AML-193 (cell line): ENCODE measurements around the gene SRL.

Experiments used
- DNase-seq, 2 experiments: peaks; one replicate each; lab custom pipeline; 2025; lab: John Stamatoyannopoulos, UW

Gene SRL

DNA sequence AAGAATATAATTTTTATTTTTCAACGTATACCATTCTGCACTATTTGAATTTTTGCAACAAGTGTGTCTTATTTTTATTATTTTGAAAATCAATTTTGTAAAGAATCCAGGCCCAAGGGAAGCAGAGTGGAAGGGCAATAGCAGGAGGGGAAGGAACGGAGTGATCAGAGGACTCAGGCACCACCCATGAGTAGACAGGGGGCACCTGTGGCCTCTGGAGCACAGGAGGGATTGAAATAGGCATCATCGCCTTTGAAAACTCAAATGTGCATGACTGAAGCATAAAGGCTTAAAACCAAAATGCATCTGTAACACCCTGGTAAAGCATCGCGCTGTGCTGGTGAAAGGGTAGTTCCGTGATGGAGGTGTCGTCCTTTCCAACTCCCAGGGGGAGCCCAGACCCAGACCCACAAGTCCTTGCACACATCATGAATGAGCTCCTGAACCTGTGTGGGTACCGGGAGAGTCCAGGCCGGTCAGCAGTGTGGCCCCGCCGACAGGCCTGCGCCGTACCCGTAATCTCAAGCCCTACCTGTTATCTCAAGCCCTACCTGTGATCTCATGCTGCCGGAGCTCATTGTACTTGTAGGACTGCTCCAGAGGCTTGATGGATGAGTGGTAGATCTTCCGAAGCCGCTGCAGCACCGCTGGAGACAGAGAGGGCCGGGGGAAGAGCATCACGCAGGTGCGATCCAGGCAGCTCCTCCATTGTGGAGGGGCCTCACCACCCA lies 39.1 kb downstream of the SRL start:
- no peak for DNase-seq

DNA sequence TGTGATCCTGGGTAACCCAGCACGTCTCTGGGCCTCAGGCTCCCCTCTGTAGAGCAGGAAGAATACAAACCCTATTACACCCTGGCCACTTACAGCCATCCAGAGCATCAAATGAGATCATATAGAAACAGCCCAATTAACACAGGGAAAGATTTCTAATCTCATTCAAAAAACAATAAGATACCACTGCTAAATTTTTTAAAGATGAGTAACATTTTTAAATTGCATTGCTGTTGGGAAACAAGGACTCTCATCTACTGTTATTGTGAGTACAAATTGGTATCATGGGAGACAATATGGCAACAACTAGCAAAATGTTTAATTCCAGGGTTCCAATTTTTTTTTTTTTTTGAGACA lies 41.1 kb downstream of the SRL start:
- DNase-seq = no peak

DNA sequence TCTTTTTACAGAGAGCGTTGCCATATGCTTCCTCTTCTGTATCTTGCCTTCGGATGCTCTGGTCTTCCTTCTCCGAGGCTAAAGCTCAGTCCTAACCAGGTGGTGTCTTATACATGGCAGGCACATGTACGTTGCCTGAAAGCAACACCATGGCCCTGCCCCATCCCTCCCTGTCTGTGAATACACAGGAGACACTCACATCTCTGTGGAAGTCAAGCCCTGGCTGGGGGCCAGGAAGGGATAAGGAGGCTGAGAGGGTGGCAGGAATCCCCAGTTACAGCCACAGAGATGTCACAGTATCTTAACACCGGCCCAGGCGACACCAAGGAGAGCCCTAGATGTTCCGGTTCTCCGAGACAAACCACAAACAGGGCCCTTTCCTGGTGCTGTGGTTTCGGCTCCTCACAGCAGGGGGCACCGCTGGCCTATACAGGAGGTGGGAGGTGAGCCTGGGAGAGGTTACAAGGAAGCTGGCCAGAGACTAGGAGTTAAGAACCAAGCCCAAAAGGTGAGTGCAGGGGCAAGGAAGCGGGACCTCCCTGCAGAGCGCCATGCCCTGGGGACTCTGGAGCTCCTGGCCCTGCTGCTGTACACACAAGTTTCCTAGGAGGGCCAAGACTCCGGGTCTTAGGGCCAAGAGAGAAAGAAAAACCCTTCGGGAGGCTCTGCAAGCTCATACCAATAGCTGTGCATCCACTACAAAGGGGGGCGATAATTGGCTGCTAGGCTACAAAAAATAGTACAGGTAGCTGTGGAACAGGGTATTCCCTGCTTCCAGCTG lies 41.7 kb downstream of the SRL start:
- peak; percentile 40 to 56 for DNase-seq

DNA sequence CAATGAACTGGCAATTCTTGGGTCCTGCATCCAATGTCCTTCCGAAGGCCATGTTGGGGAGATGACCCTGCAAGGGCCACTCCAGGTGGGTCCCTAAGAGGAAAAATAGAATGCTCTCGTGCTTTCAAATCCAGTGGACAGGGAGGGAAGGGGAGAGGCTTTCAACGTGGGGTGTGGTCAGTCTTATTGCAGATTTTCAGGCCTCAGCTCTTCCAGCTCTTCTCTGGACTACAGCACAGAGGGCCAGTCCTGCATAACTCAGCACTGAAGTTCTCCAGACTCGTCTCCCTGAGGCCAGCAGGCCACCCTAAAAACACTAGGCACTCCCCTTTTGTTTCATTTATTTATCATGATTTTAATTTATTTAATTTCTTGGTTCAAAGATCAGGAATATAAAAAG lies 43.1 kb downstream of the SRL start:
- no peak for DNase-seq

DNA sequence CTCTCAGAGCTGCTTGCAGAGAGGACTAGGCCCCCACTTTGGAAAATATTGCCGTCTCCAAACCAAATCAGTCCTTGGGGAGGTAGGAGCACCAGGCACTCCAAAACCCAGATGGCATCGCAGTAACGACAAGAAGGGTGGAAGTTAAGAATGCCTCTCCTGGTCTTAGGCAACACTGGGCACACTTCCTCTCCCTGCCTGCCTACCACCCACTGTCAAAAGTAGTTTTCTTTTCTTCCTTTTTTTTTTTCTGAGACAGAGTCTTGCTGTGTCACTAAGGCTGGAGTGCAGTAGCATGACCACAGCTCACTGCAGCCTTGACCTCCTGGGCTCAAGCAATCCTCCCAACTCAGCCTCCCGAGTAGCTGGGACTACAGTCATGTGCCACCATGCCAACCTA lies 47.2 kb downstream of the SRL start:
- DNase-seq = peak; percentile 87 to 93

DNA sequence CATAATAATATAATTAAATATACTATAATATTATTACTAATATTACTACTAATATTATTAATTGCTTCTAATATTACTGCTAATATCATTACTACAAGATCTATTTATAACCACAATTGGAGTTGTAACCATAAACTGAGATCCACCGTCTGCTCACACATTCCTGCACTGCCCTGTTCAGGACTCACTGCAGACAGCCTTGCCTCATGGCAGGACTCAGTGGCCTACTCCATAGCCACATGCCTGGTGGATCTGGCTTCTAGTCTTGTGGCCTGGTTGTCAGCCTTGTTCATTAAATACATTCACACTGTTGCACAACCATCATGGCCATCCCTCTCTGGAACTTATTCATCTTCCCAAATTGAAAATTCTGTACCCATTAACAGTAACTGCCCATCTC lies 48.0 kb downstream of the SRL start:
- DNase-seq = peak; percentile 12 to 15

DNA sequence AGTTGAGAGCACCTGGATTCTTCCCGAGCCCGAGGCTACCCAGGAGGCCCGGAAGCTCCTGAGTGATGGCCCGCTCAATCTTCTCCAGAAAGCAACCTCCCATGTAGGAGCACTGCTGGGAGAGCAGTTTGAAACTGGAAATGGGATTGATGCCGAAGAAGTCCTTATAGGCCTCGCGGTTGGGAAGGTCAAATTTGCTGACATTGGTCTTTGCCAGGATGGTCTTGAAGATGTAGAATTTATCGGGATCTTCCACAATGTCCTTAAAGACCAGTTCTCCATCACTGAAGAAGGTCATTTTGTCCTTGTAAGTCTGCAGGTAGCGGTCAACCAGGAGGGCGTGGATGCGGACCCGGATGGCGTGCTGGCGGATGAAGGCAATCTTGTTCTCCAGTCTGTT lies 49.7 kb downstream of the SRL start:
- no peak for DNase-seq

DNA sequence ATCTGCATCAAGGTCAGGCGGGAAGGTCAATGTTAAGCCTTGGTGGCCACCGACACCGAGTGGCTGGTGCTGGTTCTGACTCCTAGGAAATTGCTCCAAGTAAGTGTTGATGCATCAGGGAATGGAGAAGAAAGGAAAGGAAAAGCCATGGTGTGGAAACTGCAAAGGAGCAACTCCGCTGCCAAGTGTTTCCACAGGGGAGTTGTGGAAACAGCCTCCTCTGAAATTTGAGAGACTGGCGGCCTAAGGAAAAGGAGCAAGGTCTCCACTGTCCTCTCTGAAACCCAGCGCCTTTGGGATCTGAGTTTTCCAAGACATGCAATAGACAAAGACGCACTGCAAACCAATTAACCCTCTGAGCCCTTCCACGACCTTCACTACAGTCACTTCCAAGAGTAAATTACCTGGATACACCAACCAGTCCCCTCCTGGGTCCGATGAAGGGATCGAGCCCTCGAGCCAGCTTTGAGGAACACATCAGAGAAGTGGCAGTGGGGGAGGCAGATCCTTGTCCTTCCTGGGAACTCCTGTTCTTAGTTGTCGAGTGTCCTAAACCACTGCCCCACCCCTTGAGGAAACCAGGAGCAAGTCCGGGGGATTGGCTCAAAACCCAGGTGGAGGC lies 51.1 kb downstream of the SRL start:
- DNase-seq = no peak

DNA sequence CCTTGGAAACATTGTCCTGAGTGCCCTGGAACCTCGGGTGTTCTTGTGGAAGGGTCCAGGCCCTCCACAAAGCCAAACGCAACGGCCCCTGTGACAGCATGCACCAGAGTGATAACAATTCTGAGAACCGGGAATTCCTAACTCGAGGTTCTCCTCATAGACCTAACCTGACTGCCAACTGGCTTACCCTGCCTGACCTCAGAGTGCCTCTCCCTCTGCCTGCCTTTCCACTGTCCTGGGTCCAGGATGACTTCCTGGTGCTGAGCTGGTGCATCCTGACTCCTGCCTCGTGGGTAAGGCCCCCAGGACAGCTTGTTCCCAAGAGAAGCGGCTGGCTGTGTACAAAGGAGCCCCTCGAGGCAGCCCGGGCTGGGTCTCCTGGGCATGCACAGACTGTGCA lies 51.8 kb downstream of the SRL start:
- DNase-seq = no peak

DNA sequence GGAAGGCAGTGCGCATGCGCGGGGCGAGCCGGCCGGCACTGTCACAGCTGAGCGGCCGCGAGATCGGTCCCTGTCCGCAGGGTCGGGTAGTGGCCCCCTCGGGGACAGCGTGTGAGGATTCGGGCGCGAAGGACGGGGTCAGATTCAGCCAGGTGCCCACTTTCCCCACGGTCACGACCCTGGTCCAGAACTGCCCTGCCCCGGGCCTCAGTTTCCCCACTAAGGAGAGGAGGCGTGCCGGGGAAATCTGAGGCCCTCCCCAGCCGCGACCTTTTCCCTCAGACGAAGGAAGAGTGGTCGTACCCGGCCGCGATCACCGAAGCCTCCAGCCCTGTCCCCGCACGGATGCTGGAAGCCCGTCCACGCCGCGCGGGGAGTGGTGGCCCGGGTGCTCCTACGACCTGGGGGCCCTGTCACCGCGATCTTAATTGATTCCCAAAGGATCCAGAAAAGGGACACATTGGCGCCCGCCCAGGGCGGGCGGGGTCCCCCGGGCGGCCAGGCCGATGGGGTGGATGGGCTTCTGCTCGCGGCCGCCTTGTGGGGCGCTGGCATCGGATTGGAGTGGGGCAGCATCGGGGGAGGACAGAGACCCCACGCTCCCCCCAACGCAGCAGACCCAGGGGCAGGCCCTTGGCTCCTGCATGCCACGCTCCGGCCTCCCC lies 57.7 kb downstream of the SRL start:
- no peak for DNase-seq

DNA sequence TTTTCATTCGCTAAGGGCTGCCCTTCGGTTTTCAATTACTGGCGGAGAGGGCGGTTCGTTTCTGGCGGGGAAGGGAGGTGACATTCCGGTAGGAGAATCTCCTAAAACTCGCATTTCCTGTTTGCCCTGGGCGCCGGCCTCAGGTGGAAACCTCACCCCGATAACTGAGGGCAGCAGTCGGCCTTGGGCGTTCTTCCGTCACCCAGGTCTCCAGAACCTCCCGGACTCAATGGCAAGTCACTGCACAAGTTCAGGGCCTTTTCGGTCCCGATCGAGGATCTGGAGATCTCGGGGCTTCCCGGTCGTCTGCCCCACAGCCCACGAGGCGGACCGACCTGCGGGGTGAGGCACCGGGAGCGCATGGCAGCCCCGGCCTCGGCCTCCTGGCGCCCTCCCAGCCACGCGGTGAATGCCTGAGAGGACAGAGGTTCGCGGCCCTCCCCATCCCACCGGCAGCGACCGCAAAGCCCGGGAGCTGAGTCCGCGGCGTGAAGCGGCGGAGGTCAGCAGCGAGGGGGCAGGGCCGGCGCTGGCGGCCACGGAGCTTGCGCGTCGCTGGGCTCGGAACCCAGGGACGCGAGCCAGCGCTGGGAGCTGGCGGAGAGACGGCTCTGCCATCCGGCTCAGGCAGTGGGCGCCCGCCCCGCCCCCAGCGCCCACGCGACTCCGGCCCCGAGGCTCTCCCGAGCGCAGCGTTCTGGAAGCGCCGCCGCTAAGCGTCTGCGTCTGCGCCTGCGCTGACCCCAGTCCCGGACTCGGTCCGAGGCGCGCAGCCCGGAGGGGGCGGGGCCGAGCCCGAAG lies 58.4 kb downstream of the SRL start:
- DNase-seq = peak; percentile 59 to 66

DNA sequence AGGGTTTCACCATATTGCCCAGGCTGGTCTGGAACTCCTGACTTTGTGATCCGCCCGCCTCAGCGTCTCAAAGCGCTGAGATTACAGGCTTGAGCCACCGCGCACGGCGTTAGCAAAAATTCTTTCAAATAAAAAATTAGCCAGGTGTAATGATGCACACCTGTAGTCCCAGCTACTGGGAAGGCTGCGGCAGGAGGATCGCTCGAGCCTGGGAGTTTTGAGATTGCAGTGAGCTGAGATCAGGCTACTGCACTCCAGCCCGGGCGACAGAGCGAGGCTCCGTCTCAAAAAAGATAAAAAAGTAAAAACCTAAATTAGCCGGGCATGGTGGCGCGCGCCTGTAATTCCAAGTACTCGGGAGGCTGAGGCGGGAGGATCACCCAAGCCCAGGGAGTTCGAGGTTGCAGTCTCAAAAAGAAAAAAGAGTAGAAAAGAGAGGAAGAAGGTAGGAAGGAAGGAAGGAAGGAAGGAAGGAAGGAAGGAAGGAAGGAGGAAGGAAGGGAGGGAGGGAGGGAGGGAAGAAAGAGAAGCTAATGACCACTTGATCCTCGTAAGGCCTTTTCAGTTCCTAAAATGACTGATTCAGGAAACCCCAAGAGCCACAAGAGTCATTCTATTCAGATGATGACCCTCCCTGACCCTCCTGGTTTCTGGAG lies 59.2 kb downstream of the SRL start:
- DNase-seq = peak; percentile 41 to 55

DNA sequence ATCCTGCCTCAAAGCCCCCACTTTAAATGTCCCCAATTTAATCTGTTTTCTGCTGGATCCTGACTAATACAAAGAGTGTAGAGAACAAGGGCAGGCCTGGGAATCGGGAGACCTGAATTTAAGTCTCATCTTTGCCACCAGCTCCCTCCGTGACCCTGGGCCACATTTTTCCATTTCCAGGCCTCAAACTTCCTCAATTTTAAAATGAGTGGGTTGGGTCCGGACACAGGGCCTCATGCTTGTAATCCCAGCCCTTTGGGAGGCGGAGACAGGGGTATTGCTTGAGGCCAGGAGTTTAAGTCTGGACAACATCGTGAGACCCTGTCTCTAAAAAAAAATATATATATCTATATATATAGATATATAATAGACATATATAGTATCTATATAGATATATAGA lies 61.4 kb downstream of the SRL start:
- no peak for DNase-seq

DNA sequence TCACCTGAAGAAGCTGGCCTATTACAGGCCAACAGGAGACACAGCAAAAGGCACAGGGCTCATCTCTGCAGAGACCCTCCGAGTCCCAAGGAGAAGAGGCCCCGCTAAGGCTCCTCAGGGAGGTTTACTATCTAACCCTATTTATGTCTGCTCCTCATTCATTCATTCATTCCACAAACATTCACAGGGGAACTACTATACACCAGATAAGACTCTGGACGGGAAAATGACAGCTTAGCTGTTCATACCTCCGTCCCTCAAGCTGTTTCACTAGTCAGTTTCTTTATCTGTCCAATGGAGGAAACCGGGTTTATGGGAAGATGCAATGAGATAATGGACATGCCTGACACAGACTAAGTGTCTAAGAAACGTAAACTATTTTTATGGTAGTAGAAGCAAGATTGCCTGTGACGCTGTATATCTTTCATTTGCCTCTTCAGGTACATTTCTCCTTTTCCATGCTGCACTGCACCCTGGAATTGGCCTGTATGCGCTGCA lies 62.1 kb downstream of the SRL start:
- no peak for DNase-seq

DNA sequence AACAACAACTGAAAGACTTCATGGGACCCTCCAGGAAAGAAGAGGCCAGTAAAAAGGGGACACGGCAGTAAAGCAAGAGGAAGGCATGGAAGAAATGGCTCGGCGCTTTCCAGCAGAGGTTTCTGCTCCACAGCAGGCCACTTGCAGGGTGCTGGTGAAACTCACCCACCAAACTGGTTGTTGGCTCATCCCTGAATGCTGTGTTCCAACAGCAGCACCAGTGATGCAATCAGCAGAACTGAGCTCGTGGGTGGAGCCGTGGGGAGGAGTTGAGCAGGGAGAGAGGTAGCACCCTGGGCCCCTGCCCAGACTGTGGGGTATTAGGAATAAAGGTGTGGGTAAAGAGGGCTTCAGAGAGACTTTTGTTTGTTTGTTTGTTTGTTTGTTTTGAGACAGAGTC lies 62.9 kb downstream of the SRL start:
- peak; percentile 23 to 29 for DNase-seq

DNA sequence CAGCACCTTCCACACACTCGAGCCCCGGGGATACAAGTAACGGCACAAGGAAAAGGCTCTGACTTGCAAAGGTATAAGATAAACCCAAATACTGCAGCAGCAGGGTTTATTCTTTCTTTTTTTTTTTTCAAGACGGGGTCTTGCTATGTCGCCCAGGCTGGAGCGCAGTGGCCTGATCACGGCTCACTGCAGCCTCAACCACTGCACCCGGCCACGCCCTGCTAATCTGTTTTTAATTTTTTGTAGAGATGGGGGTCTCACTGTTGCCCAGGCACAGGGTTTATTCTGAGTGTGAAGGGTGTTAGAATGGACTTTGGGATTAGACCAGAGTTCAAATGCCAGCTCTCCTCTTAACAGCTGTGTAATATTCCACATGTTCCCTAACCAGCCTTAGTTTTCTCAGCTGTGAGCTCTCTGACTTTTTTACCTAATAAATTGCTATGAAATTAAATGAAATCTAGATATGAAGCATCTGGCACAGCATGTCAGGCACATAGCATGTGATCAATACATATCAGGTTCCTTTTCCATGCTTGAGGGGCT lies 63.3 kb downstream of the SRL start:
- no peak for DNase-seq

DNA sequence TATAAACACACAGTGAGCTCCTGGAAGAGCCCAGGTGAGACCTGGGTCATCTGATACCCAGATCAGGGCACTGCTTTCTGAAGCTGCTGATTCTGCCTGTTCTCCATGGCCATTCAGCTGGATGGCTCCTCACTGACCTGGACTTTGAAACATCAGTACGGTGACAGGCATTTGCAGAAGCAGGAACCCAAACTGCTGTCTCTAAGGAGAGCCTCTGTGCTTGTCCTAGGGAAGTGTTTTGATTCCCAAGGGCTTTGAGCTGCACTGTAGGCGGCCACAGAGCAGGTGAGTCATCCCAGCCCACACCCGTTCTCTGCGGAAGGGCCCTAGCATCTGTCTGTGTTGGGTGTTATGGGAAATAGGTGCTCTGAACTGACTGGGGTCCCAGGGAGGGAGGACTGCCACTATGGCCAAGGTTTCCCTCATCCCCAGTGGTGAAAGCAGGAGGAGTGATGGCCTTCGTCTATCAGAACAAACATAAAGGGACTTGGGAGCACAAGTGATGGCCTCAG lies 64.9 kb downstream of the SRL start:
- DNase-seq = no peak

DNA sequence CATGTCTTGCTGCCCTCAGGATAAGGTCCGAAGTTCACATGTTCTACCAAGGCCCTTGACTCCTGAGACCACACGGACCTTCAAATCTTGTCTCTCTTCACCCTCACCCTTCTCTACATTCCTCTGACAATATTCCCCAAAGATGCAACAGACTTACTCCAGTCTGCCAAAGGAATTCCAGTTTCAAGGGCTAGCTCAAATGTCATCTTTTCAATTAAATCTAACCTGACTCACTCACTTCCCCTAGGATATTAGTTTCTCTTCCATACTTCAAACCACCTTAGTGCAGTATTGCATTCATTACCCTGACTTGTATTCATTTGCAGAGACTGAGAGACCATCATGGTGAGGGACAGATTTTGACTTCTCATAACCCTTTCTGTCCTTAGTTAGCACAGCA lies 66.0 kb downstream of the SRL start:
- no peak for DNase-seq

DNA sequence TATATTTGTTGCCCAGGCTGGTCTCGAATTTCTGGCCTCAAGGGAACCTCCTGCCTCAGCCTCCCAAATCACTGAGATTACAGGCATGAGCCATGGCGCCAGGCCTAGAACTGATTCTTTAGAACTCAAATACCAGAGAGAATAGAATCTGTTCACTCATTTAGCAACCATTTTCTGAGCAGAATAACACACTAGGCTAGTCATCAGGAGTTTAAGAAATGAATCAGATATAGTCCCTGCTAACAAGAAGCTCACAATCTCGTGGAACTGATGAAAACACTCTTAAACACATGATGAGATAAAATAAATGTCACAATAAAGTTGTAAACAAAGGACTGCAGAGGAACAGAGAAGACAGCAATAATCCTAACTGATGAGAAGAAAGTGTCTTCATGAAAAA lies 69.8 kb downstream of the SRL start:
- no peak for DNase-seq

DNA sequence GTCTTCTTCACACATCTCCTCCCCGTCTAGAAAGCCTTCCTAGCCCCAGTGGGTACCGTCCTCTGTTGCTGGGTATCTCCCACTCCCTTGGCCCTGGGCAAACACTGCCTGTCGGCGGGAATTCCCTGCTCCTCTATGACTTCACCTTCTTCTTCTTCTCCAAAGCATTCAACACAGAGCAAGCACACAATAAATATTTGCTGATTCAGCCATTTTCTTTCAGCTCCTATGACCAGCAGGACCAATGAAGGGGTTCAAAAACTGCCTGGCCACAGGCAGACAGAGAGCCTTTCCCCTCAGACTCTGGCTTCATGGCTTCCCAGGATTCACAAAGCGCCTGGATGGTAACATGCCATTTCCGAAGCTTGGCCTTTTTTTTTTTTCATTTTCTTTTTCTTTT lies 72.5 kb downstream of the SRL start:
- no peak for DNase-seq

DNA sequence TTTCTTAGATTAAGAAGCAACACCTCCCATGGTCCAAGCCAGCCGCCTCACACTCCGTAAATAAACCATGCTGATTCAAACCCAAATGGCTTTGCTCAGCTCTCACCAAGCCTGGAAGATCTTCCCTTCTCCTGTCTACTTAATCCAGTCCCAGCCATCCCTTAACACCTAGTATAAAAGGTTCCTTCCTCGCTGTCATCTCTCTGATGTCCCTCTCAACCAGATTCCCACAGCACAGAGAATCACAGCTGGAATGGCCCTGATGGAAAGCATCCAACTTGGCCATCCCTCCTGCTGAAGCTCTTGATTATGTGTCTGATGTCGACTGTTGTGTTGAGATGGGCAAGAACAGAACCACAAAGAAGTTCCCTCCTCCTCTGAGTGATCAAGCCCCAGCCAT lies 75.1 kb downstream of the SRL start:
- no peak for DNase-seq
